Measurements from ENCODE around the gene CRYBG1. TPM values are rescaled to one million over a fixed set of nuclear protein-coding genes. Genes with fewer than 3 reads are reported as not detected.
A peak's percentile ranks its signal among the peaks of the same experiment; 100 is the strongest.

Gene CRYBG1
- polyA plus RNA-seq, 1 experiment, result 0.75 TPM

DNA sequence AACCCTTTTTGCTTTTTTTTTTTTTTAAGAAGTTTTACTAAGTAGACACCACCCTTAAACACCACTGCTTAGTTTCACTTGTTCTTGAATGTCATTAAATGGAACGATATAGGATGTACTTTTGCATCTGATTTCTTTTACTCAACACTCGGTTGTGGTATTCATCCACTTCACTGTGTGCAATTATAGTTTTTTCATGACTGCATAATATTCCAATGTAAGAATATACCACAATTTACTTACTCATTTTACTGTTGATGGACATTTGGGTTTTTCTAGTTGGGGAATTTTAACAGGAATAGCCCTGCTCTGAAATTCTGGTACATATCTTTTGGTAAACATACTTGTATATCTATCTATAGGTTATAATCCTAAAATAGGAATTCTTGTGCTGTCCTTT lies 238.9 kb downstream of the CRYBG1 start:
- CTCF ChIA-PET, result no interaction called here
- POLR2A ChIA-PET, result interaction anchor here (0.8 kb wide), 1 partner anchor 540 kb away, joined by 15 read pairs; no protein-coding TSS in a partner anchor
- Histone ChIP-seq H3K36me3 (ENCODE audit: control insufficient read depth, insufficient read depth, low read length) (no peaks in the 10 kb centered on the region), H3K4me3 (ENCODE audit: low read depth, low read length) (no peak overlapping the region), H3K27me3 (ENCODE audit: control insufficient read depth, insufficient read depth, low read length) (no peaks in the 10 kb centered on the region)
- no peak for TF ChIP-seq CTCF (IDR thresholded peaks at IDR 0.05; ENCODE audit: insufficient read depth, low read depth, low read length)
- no peak for DNase-seq (ENCODE audit: low read depth)

GRCh38 chr6:106600329-106600728 lies 239.8 kb downstream of the CRYBG1 start:
- TF ChIP-seq CTCF (IDR thresholded peaks at IDR 0.05; ENCODE audit: insufficient read depth, low read depth, low read length), result no peak
- DNase-seq (ENCODE audit: low read depth), result no peak
- ChIA-PET POLR2A (no interaction called here), CTCF (interaction anchor here (0.7 kb wide), 1 partner anchor 97 kb away, joined by 3 read pairs; no protein-coding TSS in a partner anchor)
- H3K27me3 ChIP-seq (ENCODE audit: control insufficient read depth, insufficient read depth, low read length), result no peaks in the 10 kb centered on the region
- no peak overlapping the region for H3K4me3 ChIP-seq (ENCODE audit: low read depth, low read length)
- no peaks in the 10 kb centered on the region for H3K36me3 ChIP-seq (ENCODE audit: control insufficient read depth, insufficient read depth, low read length)

DNA sequence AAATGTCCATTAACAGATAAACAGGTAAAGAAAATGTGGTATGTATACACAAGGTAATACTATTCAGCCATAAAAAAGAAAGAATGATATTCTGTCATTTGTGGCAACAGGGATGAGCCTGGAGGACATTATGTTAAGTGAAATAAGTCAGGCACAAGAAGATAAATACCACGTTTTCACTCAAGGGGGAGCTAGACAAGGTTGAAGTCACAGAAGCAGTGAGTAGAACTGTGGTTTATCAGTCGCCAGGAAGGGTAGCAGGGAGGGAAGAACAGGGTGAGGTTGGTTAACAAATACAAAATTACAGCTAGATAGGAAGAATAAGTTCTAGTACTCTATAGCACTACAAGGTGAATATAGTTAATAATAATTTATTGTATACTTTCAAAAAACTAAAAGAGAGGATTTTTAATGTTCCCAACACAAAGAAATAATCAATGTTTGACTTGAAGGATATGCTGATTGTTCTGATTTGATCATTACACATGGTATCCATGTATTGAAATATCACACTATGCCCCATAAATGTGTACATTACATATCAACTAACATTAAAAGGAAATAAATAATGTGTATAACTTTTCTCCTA lies 247.7 kb downstream of the CRYBG1 start:
- CTCF ChIA-PET, result interaction anchor here (0.8 to 2.8 kb wide), 6 partner anchors 9 to 371 kb away, joined by 3 to 17 read pairs (median 3); no protein-coding TSS in a partner anchor
- POLR2A ChIA-PET, result no interaction called here
- H3K27me3 ChIP-seq (ENCODE audit: control insufficient read depth, insufficient read depth, low read length), result no peaks in the 10 kb centered on the region
- DNase-seq (ENCODE audit: low read depth), result no peak
- no peak overlapping the region for H3K4me3 ChIP-seq (ENCODE audit: low read depth, low read length)
- TF ChIP-seq CTCF (IDR thresholded peaks at IDR 0.05; ENCODE audit: insufficient read depth, low read depth, low read length), result peak; percentile 56
- no peaks in the 10 kb centered on the region for H3K36me3 ChIP-seq (ENCODE audit: control insufficient read depth, insufficient read depth, low read length)

DNA sequence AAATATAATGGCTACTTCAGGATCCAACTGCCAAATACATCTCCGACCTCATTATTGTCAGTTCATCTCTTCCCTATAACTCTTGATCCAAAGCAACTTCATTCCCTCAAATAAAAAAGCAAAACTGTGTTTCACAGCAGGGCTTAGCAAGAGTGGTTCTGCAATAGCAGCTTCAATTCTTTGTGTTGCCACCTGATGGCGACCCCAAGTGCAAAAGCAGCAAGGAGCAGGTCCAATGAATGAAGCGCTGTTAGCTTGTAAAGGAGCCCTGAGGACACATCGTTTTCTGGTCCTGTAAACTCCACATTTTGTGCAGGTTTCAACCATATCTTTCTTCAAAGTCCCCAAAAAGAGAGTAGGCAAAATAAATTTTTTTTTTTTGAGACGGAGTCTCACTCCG lies 249.2 kb downstream of the CRYBG1 start:
- Histone ChIP-seq H3K4me3 (ENCODE audit: low read depth, low read length) (no peak overlapping the region), H3K36me3 (ENCODE audit: control insufficient read depth, insufficient read depth, low read length) (no peaks in the 10 kb centered on the region), H3K27me3 (ENCODE audit: control insufficient read depth, insufficient read depth, low read length) (no peaks in the 10 kb centered on the region)
- peak; percentile 19; the same call in 1 of the 2 replicates for TF ChIP-seq CTCF (IDR thresholded peaks at IDR 0.05; ENCODE audit: insufficient read depth, low read depth, low read length)
- DNase-seq (ENCODE audit: low read depth), result no peak
- ChIA-PET POLR2A (no interaction called here), CTCF (interaction anchor here (1.1 to 2.8 kb wide), 3 partner anchors 333 to 374 kb away, joined by 3 to 17 read pairs (median 3); no protein-coding TSS in a partner anchor)

GRCh38 chr6:106611030-106611429 lies 250.5 kb downstream of the CRYBG1 start:
- ChIA-PET POLR2A (no interaction called here), CTCF (interaction anchor here (1.1 to 1.4 kb wide), 2 partner anchors 11 to 45 kb away, joined by 3 read pairs; no protein-coding TSS in a partner anchor)
- H3K4me3 ChIP-seq (ENCODE audit: low read depth, low read length), result no peak overlapping the region
- no peak for DNase-seq (ENCODE audit: low read depth)
- TF ChIP-seq CTCF (IDR thresholded peaks at IDR 0.05; ENCODE audit: insufficient read depth, low read depth, low read length), result no peak
- H3K27me3 ChIP-seq (ENCODE audit: control insufficient read depth, insufficient read depth, low read length), result no peaks in the 10 kb centered on the region
- no peaks in the 10 kb centered on the region for H3K36me3 ChIP-seq (ENCODE audit: control insufficient read depth, insufficient read depth, low read length)

All from BJ (cell line).